ENCODE data around the gene VAMP4.

Gene VAMP4

GRCh38 chr1:171762143-171762563 is 20.3 kb upstream of the VAMP4 start:
- TF ChIP-seq CTCF (IDR thresholded peaks at IDR 0.05; ENCODE audit: low read depth, low read length): no peak
- no peak for DNase-seq (ENCODE audit: extremely low read depth, low read depth)

- no peak for DNase-seq (ENCODE audit: extremely low read depth, low read depth)
- no peak for TF ChIP-seq CTCF (IDR thresholded peaks at IDR 0.05; ENCODE audit: low read depth, low read length)
These were observed 16.1 kb upstream of the VAMP4 start for GRCh38 chr1:171758011-171758410.

DNA sequence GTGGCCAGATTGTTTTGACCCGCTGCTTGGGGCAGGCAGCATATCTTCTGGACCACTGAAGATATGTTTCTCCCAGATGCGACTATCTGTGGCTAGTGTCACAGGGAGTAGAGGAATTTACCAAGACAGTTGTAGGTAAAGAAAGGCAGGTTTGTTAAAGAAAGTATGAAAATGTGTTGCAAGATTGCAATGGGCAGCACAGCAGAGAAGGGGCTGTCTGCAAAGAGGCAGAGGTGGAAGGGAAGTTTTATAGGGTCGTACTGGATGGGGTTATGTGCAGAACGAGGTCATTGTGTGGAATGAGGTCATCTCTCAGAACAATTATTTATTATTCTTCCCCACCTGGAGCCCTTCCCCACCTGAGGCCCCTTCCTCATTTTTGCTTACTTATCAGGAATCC is 15.0 kb upstream of the VAMP4 start:
- DNase-seq (ENCODE audit: extremely low read depth, low read depth): no peak
- TF ChIP-seq CTCF (IDR thresholded peaks at IDR 0.05; ENCODE audit: low read depth, low read length): no peak

DNA sequence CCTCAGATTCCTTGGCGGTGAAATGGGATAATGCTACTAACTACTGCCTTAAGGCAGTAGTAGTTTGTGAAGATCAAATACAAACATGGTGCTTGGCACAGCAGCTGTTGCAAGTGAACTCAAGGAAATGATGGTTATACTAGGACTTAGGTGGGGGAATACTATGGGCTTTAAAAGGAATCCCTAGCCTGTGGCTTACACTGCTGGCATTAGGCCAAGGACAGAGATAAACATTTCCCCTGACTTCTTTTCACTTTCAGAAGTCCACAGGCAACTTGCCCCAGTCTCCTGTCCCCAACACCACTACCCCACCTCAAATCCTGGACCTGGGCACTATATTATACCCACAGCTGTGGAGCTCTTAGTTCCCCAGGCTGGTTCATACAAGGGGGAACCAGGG is 13.1 kb upstream of the VAMP4 start:
- no peak for TF ChIP-seq CTCF (IDR thresholded peaks at IDR 0.05; ENCODE audit: low read depth, low read length)
- DNase-seq (ENCODE audit: extremely low read depth, low read depth): no peak

DNA sequence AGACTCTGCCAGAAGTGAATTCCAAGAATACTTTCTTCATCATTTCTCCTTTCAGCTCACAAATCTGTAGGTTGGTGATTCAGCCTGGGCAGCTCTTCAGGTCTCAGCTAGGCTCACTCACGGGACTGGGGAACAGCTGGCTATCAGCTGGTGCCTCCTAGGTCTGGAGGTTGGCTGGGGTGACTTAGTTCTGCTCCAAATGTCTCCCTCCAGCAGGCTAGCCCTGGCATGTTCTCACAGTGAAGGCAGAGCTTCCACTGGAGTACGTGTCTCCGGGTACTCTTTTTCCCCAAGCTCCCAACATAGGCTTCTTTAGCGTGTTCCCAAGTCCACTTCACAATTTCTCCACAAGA is 12.5 kb upstream of the VAMP4 start:
- TF ChIP-seq CTCF (IDR thresholded peaks at IDR 0.05; ENCODE audit: low read depth, low read length): no peak

DNA sequence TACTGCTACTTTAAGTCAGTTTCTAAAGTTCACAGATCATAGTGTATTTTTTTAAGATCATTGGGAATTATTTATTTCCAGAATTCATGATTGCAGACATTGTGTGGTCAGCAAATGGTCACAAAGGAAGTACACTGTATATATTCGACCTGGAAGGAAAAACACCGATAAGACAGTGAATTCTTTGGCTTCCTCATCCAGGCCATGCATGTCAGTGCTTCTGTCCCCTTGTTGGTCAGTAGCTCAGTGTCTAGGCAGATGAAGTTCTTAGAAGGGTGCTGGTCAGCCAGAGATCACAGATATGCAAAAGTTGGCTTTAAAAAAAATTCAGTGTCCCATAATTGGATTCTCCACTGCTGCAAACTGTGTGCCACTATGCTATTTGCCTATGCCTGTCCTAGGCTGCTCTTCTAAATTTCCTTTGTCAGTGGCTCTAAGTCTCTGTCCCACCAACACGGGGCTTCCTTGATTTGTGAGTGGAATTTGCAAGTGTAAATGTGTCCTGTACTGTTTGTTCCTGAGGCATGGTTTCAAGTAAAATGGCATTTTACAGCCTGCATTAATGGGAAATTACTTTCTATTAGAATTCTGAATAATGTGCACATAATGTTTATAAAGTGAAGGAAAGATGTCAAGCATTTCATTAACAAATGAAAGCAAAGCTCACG is 12.0 kb upstream of the VAMP4 start:
- DNase-seq (ENCODE audit: extremely low read depth, low read depth): no peak
- TF ChIP-seq CTCF (IDR thresholded peaks at IDR 0.05; ENCODE audit: low read depth, low read length): no peak

More for the DNA sequence above, 12.5 kb upstream of the VAMP4 start:
- DNase-seq (ENCODE audit: extremely low read depth, low read depth): no peak

GRCh38 chr1:171753182-171753581 is 11.3 kb upstream of the VAMP4 start:
- DNase-seq (ENCODE audit: extremely low read depth, low read depth): no peak
- no peak for TF ChIP-seq CTCF (IDR thresholded peaks at IDR 0.05; ENCODE audit: low read depth, low read length)
